Measurements from ENCODE around the gene VAV2.

GRCh38 chr9:133887540-133888047 is 104.5 kb downstream of the VAV2 start:
- TF ChIP-seq CTCF (conservative IDR thresholded peaks at IDR 0.05; ENCODE audit: low read depth, low read length) (no peak), EZH2 (IDR thresholded peaks at IDR 0.05; ENCODE audit: low read length, unreplicated experiment) (no peak)
